HG03196 (cell line): Measurements from ENCODE around the gene TMEM106B.
A peak's percentile ranks its signal among the peaks of the same experiment; 100 is the strongest.

Source experiments
- ATAC-seq: cut with Tn5 transposase; IDR thresholded peaks from one replicate; pipeline ENCODE4 v1.9.1; 2021; ENCODE audit not compliant: unreplicated experiment

Gene TMEM106B

DNA sequence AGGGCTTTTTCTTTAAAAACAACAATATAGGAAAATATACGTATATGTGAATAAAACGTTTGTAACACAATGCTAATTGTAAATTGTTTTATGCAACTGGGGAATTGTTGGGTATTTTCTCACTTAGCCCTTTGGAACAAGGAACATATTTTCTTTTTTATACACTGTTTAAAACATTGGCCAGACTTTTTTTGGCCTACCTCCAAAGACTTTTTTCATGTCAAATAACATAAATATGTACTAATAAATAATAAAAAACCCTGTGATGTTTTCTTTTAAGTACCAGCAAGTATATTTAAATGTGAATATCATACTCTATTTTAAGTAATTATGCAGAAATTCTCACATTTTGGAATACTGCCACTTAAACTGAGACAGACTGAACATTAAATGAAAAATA is 15.7 kb downstream of the TMEM106B start:
- no peak for ATAC-seq

DNA sequence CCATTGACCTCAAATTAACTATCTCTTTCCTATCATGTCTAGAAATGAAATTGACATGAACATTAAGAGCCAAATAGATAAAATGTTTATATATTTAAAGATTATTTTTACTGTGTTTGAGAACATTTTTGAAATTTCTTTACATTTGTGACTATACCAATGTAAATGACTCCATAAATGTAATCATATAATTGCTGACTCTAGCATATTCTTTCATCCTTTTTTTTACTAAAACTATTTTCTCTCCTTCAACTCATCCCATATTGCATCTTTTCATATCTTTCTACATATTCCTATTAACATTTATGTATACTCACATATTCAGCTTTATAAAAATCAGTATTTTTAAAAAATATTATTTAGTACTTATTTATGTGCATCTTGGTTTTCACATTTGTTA is 16.9 kb downstream of the TMEM106B start:
- ATAC-seq: no peak

DNA sequence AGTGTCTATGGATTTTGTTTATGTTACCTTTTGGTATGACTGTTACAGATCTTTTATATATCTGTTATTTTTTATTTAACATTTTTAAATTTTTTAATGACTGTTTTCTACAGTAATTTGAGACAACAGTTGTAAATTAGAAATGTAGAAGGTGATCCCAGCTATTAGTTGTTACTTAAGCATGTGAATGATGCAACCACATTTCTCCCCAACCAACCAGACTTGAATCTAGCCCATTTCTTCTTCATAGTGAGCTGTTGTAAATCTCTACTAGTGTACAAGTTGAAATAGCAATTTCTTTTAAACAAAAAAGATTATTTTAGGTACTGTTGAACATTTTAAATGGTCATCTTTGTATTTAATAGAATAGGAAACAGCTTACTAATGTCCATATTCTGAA is 18.0 kb downstream of the TMEM106B start:
- no peak for ATAC-seq

DNA sequence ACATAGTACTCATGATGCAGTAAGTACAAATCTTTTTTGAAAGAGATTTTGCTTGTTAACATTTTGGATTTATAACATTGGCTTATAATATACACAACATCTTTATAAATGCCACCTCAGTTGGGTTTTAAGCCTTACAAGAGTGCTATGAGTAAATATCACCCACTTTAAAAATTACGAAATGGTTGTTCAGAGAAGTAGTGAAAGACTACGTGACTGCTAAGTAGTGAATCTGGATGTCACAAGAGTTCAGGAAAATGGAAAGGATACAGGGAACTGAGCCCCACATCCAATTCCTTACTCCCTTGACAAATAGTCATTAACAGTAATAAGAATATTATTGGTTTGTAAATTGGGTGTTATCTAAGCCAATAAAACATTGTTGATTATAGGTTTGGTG is 20.0 kb downstream of the TMEM106B start:
- no peak for ATAC-seq

DNA sequence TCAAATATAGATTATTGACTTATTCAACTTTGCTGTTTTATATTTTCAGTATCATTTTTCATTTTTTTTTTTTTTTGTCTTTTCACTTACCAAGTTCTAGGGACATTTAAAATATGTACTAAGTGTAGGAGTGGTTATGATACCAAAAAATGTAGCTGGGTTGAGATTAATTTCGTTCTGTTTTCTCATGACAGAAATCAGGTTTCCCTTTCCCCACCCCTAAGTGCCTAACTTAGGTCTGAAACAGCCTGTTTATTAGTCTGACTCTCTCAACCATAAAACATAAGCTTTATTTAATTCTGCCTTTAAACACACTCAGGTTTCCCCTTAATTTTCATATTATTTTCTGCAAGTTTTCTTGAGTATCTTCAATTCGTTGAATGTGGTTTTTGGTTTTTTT is 22.1 kb downstream of the TMEM106B start:
- ATAC-seq: no peak

DNA sequence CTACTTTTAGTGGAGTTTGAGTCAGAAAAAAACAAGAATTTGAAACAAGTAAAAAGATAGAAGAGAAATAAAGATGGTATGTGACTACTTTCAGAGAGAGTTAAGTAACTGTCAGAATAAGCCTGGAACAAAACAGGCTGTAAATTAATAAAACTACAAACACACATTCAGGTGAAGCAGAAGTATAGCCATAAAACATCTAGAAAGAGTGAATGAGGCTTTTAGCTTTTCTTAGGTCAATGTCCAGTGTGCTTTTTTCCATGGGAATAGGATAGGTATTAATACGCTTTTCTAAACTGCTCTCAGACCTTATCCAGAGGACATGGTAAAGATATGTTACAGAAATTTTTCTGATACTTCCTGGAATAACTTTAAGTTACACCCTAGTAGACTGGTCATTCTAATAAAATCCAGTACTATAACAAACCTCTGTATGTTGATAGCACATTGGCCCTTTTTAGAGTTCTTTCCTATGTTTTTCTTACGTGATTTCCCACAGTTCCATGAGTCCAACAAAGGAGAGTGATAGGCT is 23.3 kb downstream of the TMEM106B start:
- ATAC-seq: no peak

DNA sequence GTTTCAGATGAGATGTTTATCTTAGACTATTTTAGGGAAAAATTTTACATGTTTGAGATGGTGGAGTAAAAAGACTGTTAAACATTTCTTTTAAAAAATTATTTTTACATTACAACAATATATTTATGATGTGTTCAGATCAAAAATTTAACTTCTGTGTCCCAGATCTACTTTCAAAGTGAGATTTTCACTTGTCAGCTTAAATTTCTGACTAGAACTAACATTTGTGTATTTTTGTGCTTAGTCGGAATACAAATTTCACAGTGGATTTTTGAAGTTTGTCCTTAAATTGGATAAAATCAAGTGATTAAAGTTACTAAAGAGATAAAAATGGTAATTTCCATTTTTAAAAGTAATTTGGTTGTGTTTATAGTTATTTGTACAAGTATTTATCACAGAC is 24.9 kb downstream of the TMEM106B start:
- no peak for ATAC-seq

DNA sequence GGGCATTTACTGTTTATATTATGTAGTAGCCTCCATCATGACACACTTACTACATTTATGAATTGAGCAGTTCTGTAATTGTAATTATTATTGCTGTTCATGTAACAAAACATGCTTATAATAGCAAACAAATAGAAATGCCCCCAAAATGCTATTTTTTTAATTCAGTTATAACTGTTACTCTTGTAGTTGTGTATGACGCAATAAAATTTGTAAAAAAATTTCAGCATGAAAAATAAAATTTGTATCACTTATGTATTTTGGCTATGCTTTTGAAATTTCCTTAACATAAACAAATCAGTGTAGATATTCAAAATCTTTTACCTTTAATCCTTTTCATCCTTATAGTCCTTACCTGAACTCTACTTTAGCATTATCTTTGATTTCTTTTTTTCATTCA is 25.9 kb downstream of the TMEM106B start:
- no peak for ATAC-seq

DNA sequence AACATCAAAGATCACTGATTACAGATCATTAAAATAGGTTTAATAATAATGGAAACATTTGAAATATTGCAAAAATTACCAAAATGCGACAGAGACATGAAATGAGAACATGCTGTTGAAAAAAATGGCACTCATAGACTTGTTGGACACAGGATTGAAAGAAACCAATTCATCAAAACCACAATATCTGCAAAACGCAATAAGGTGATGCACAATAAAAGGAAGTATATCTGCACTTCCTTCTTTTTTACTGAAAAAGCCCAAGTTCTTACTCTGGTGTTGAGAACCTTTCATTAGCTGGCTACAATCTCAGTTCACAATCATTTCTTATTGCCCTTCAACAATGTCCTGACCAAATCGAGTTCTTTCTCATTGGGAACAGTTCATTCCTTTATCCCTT is 28.7 kb downstream of the TMEM106B start:
- no peak for ATAC-seq

DNA sequence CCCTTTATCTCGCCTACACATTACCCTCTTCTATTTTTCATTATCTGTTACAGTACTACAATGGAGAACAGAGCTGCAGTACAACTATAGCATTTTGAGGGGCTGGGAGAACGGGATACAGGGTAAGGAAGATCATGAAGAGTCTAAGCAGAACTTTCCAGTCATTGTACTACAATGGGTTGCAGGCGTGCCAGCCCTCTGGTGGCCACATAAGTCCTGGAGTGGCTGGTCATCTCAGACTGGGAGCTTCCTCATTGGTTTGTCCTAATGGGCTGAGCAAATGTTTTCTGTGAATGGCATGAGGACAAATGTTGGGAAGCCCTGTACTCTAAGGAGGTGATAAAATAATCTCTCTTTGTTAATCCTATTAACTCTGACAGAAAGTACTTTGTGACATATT is 33.0 kb downstream of the TMEM106B start:
- ATAC-seq: no peak

DNA sequence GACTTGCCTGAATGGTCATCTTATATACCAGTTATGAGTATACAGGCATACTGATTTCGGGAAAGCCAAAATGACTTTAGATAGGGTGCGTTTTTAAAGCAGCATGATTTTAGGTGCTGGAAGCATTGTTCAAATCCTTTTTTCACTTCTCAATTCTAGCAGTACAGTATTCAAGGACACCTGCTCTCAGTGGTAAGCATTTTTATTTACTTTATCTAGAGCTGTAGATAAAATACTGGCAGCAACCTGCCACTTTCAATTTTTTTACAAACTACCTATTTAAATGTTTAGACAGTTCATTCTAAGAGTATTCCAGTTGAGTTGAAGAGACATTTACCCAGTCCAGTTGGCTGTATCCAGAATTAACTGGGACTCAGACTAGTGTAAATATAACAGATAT is 33.6 kb downstream of the TMEM106B start:
- ATAC-seq: no peak

DNA sequence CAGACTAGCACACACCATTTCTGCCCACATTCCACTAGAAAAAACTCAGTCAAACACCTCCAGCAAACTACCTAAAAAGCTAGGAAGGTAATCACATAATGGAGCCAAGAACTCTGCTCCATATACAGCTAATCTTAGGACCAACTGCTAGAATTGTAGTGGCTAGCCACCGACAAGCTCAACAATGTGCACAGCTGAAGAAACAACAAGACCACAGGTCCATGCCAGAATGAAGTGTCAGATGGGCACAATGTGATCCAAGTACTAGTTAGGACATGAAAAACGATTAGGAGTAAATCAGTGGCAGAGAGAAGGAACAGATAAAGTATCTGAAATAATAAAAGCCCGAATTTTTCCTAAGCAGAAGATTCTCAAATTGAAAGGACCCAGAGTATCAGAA is 38.6 kb downstream of the TMEM106B start:
- ATAC-seq: no peak

DNA sequence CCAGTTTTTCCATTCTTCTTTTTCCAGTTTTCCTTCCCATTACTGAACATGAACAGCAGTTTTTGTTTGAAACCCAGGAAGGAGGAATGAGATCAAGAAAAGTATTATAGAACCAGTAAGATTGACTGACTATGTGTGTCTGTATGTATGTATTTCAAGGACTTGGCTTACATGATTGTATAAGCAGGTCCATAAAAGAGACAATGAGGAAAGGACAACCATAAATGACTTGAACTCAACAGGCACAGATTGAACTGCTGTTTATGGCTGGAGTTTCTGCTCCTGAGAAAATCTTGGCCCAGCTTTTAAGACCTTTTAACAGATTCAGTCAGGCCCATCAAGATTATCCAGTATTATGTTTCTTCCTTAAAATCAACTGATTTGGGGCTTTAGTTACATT is 39.1 kb downstream of the TMEM106B start:
- ATAC-seq: no peak

DNA sequence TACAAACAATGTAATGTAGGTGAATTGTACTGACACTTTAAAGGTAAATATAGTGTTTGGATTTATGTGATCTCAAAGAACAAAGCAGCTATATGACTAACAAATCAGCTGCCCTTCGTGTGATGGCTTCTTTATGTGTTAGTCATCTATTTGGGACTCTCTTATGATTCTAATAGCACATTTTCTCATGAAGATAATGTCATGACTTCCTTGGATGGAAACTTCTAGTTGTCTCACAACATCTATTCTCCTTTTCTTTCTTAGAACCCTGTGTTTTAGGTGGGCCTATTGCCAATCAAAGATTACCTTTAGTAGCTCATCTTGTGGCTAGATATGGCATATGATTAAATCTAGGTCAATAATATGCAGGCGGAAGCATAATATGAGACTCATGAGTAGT is 45.0 kb downstream of the TMEM106B start:
- no peak for ATAC-seq

DNA sequence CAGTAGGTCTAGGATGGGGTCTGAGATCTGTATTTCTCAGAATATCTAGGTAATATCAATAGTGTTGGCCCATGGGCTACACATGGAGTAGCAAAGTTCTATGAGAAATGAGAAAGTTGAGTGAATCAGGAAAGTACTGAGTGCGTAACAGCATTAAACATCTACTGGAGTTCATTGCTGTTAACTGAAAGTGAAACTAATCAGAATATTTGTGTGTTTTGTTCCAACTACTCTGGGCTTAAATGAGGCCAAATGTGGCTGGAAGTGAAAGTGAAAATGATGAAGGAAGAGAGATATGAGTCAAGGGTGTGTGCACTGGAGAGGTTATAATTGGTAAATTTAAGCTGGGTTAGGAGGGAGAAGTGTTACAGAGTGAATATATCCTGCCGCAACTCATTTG is 46.5 kb downstream of the TMEM106B start:
- peak; percentile 100 for ATAC-seq

DNA sequence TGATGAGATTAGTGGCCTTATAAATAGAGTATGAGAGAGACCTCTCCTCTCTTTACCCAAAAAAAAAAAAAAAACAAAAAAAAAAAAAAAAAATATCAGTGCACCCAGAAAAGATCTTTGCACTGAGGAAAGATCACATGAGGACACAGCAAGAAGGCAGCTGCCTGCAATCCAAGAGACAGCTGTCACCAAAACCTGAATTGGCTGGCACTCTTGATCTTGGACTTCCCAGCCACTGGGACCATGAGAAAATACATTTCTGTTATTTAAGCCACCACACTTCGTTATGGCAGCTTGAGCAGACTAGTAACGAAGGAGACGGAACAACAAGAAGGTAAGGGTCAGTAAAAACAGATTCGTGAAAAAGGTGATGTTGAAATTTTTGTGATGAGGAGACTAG is 47.0 kb downstream of the TMEM106B start:
- ATAC-seq: no peak

DNA sequence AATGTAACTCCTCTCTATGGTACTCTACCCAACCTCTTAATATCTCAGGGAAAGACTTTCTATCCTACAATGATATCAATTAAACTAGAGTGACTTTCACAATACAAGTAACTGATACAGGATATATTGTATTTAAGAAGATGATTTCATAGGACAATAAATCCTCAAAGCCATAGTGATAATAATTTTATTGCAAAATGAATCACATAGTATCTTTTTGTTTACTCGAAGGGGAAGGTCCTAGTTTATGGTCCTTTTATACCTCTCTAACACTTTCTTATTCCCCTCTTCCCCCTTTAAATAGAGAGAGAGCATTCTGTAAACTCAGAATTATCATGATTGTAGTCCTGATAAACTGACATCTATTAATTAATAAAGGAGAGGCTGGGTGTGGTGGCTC is 56.4 kb downstream of the TMEM106B start:
- ATAC-seq: no peak

DNA sequence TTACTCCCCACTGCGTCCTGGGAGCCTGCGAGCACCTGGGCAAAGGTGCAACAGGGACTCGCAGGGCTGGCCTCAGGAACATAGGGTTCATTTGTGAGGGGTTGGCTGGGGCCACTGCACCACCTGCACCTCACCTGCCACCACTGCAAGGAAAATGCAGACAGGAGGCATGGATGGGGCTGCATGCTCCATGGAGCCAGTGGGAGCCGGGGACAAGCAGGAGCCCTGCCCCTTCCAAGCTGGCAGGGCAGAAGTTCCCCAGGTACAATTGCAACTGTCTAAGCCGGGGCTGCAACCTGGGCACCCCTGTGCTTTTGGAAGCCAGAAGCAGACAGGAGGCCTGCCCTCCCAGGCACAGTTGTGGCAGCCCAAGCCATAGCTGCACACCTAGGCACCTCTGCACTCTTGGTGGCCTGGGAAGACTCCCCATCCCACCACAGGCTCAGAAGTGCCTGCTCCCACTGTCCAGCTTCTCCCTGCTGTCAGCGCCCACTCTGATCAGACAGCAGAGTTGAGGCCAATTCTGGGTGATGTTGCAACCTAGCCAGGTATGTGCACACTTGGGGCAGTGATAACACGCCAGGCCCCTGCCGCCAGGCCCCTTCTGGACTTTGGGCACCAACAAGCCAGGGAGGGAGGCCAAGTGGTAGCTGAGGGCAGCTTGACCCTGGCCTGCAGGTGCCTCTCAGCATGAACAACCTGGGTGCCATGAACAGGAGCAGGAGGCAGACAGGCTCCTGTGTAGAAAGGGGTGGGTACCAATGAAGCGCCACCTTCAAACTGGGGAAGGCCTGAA is 58.2 kb downstream of the TMEM106B start:
- no peak for ATAC-seq

DNA sequence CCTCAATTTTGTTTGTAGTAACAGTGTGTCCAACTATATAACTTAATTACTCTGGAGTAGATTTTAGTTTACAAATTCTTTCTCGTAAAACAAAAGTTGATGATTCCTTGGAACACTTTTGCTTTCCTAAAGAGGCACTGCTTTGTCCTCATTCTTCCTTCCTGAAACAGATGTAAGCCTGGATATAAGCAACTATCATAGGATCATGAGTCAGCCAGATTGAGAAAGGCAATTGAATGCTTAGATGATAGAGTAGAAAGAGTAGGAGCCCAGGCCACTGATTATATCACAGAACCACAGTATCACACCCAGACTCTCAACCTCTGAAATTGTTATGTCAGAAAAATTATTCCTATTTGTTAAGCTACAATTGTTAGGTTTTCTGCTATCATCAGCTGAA is 69.9 kb downstream of the TMEM106B start:
- no peak for ATAC-seq

DNA sequence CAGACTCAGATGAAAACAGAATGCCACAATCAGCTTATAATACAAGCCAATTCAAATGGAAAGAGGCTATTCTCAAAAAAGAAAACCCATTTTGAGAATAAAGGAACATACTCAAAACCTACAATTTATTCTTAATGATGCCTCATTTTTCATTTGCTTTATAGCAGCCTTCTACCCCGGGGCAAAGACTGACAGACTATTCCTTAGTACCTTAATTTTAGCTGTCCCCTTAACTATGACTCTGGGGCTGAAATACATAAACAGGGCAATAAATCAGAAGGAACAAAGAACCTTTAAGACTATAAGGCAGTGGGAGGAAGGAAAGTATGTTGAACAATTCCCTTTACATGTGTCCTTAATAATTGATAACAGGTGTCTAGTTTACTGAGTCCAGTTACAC is 76.8 kb downstream of the TMEM106B start:
- no peak for ATAC-seq

DNA sequence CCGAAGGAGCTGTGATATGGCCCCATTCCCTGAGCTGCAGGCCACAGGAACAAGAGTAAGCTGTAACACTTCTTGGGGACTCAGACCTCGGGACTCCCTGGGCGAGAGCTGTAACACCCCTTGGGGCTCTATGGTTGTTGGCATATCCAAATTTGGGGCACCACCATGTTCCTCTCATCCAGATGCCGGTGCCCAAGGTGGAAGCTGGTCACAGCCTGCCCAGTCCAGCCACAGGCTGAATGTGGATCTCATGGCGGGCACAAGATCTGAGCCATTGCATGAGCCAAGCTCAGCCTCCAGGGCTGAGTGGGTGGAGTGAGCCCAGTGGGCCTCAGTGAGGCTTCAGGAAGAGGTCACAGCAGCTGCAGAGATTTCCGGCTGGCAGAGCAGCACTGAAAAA is 78.9 kb downstream of the TMEM106B start:
- no peak for ATAC-seq

DNA sequence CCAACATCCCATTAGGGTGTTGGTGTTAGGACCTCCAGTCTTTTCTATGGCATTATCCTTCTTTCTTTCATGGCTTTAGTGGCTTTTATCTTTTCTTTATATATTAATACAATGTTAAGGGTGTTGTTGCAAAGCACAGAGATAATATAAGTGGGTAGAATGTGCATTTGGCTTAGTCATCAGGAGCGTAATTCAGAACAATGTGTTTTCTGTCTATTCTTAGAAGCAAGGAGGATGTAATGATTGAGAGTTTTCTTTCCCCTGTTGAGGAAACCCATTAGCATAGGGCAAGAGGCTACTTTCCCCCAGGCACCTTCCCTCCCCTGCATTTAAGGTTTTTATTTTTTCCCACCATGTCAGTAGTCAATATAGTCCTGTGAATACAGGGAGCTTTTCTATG is 79.7 kb downstream of the TMEM106B start:
- ATAC-seq: no peak

DNA sequence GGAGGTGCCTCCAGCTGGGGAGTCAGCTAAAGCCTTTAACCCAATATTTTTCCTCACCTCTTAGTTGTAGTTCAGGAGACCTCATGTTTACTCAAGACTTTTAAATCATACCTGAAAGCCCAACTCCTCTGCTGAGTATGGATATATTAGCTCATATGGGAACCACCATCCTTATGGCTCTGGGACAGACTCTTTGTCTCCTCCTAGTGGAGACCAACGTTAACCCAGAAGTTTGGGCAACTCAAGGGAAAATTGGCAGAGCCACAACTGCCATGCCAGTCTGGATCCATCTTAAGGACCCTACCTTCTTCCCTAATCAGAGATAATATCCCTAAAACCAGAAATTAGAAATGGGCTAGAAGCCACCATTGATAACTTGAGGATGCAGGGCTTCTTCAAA is 80.8 kb downstream of the TMEM106B start:
- ATAC-seq: no peak
